ENCODE measurements around the gene TMEM161A.

- TF ChIP-seq, protein P1, sequence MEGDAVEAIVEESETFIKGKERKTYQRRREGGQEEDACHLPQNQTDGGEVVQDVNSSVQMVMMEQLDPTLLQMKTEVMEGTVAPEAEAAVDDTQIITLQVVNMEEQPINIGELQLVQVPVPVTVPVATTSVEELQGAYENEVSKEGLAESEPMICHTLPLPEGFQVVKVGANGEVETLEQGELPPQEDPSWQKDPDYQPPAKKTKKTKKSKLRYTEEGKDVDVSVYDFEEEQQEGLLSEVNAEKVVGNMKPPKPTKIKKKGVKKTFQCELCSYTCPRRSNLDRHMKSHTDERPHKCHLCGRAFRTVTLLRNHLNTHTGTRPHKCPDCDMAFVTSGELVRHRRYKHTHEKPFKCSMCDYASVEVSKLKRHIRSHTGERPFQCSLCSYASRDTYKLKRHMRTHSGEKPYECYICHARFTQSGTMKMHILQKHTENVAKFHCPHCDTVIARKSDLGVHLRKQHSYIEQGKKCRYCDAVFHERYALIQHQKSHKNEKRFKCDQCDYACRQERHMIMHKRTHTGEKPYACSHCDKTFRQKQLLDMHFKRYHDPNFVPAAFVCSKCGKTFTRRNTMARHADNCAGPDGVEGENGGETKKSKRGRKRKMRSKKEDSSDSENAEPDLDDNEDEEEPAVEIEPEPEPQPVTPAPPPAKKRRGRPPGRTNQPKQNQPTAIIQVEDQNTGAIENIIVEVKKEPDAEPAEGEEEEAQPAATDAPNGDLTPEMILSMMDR (IDR thresholded peaks at IDR 0.05), result no peak
- no peak for TF ChIP-seq POLR2A (IDR thresholded peaks at IDR 0.05)
Observed at GRCh38 chr19:19079571-19079970, 58.7 kb downstream of the TMEM161A start.
